GM21381 (cell line): ENCODE measurements around the gene MGRN1.

Experiments
- ATAC-seq: cut with Tn5 transposase; IDR thresholded peaks from one replicate; pipeline ENCODE4 v1.9.1; 2021; ENCODE audit warnings: mild to moderate bottlenecking, moderate library complexity; ENCODE audit not compliant: unreplicated experiment

MGRN1 gene

GRCh38 chr16:4603624-4604170, 20.9 kb upstream of the MGRN1 start:
- ATAC-seq: no peak

GRCh38 chr16:4604401-4604800, 20.2 kb upstream of the MGRN1 start:
- ATAC-seq: no peak

GRCh38 chr16:4606354-4606753, 18.3 kb upstream of the MGRN1 start:
- ATAC-seq: no peak

GRCh38 chr16:4607841-4608703, 16.6 kb upstream of the MGRN1 start:
- no peak for ATAC-seq

GRCh38 chr16:4608704-4608980, 16.0 kb upstream of the MGRN1 start:
- no peak for ATAC-seq

GRCh38 chr16:4609200-4610010, 15.2 kb upstream of the MGRN1 start:
- ATAC-seq: no peak

GRCh38 chr16:4610011-4611005, 14.3 kb upstream of the MGRN1 start:
- no peak for ATAC-seq

GRCh38 chr16:4611337-4612021, 13.1 kb upstream of the MGRN1 start:
- ATAC-seq: no peak

- no peak for ATAC-seq
These were observed 12.1 kb upstream of the MGRN1 start for GRCh38 chr16:4612474-4612931.

- ATAC-seq: no peak
These were observed 11.5 kb upstream of the MGRN1 start for GRCh38 chr16:4612977-4613635.

GRCh38 chr16:4613636-4614570, 10.7 kb upstream of the MGRN1 start:
- ATAC-seq: no peak

GRCh38 chr16:4614571-4615383, 9.8 kb upstream of the MGRN1 start, which contains the start of gene UBALD1:
UBALD1 (minus strand) TSS chr16:4614888; CDS start chr16:4614797, 91 bp downstream.
- peak; percentile 59 for ATAC-seq

GRCh38 chr16:4615384-4616046, 9.1 kb upstream of the MGRN1 start:
- ATAC-seq: no peak

GRCh38 chr16:4616047-4616811, 8.4 kb upstream of the MGRN1 start:
- peak; percentile 72 for ATAC-seq

GRCh38 chr16:4617880-4618279, 6.7 kb upstream of the MGRN1 start:
- ATAC-seq: no peak
